Brain microvascular endothelial cell (primary cell): Measurements from ENCODE around the gene BACH1.
A peak's percentile ranks its signal among the peaks of the same experiment; 100 is the strongest.

Experiments used
- DNase-seq: peaks from one replicate; pipeline ENCODE4 v3.0.0-alpha.2; 2020
- H3K27ac ChIP-seq: fragments of 250-450 bp; sonication (Bioruptor Pico); 2 replicates; pipeline ENCODE4 v1.5.1; 2020; ENCODE audit warnings: mild to moderate bottlenecking, moderate library complexity
- H3K27me3 ChIP-seq: fragments of 250-450 bp; sonication (Bioruptor Pico); replicated peaks from 2 replicates; pipeline ENCODE4 v1.5.1; 2020; ENCODE audit warnings: mild to moderate bottlenecking
- H3K36me3 ChIP-seq: fragments of 250-450 bp; sonication (Bioruptor Pico); replicated peaks from 2 replicates; pipeline ENCODE4 v1.5.1; 2020; ENCODE audit warnings: mild to moderate bottlenecking
- H3K4me3 ChIP-seq: 2 replicates; pipeline ENCODE4 v1.5.1; 2011; ENCODE audit warnings: low read depth, mild to moderate bottlenecking, control low read depth, low read length, moderate library complexity
- CTCF ChIP-seq: IDR thresholded peaks from 2 replicates; pipeline ENCODE4 v1.5.1; 2011; ENCODE audit warnings: low read depth, mild to moderate bottlenecking, moderate library complexity, low read length, control low read depth, inconsistent platforms; ENCODE audit errors: missing control alignments
- in situ Hi-C: cut with HindIII; loops from 2 replicates; pipeline ENCODE4 v1.10.0; 2017; ENCODE audit warnings: low sequenced_read_pairs, low pct_ligation_motif_present

BACH1 gene

DNA sequence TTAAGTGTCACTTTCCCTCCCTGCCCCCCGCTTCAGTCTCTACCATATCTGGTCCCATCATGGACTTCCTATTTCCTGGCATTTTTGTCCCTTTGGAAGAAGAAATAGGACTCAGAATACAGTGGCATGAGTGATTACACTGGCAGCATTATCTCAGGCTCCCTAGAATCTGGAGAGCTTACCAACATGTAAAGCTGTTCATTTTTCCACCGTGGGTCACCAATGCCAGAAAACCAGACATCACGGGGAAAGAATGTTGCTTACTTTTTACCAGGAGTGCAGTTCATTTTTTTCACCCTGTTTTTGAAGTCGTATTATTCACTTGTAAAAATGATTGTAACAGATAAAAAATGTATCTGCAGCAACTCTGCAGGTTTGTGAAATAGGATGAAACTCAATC, 44.8 kb downstream of the BACH1 start:
- Histone ChIP-seq H3K4me3 (no peak overlapping the region), H3K27me3 (no peaks in the 10 kb centered on the region), H3K36me3 (no peaks in the 10 kb centered on the region), H3K27ac (peak overlapping the region; percentile 87)
- in situ Hi-C loops, result no loop called here
- TF ChIP-seq CTCF, result no peak
- DNase-seq, result peak; percentile 72

GRCh38 chr21:29346281-29346680, 47.6 kb downstream of the BACH1 start:
- no peak for TF ChIP-seq CTCF
- Histone ChIP-seq H3K27ac (no peak overlapping the region), H3K4me3 (no peak overlapping the region), H3K36me3 (no peaks in the 10 kb centered on the region), H3K27me3 (no peaks in the 10 kb centered on the region)
- in situ Hi-C loops, result no loop called here
- no peak for DNase-seq

- TF ChIP-seq CTCF, result no peak
- Histone ChIP-seq H3K27me3 (no peaks in the 10 kb centered on the region), H3K27ac (no peak overlapping the region), H3K36me3 (no peaks in the 10 kb centered on the region), H3K4me3 (no peak overlapping the region)
- in situ Hi-C loops, result no loop called here
- no peak for DNase-seq
Measured at GRCh38 chr21:29346771-29347170, 48.0 kb downstream of the BACH1 start.

DNA sequence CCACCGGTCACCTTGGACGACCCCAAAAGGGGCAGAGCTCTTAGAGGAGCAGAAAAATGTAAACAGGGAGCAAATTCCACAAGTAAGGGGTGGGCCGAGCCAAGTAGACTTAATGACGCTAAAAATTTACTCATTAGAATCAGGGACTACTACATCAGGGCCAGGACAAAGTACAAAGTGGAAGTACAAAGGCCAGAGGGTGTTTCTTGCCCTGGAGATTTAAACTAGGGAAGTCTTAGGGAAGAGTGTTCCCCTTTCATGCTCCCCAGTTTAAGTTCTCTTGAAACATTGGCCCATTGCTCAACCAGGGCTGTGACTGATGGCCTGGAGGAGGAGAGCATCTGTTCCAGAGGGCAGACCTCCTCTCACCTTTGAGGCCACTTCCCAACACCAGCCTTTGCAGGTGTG, 48.6 kb downstream of the BACH1 start:
- Histone ChIP-seq H3K4me3 (no peak overlapping the region), H3K27me3 (no peaks in the 10 kb centered on the region), H3K36me3 (no peaks in the 10 kb centered on the region), H3K27ac (peak overlapping the region; percentile 63)
- TF ChIP-seq CTCF, result no peak
- in situ Hi-C loops, result no loop called here
- DNase-seq, result no peak

DNA sequence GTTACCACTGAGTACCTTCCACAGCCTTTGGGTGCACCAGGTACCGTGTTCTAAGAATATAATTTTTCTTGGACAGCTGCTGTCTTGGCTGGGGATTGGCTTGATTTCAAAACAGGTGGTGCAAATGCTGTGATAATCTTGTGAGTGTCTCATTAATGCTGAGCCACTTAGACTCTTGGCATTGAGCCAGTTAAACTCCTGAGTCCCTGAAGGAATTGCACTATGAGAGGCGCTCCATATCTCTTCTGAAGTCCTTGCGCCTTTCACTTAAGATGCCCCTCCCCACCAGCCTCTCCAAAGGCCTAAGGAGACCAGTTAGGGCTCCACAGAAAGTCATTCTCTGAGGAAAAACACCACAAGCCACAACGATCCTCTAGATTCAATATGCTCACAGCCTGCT, 51.0 kb downstream of the BACH1 start:
- TF ChIP-seq CTCF, result no peak
- Histone ChIP-seq H3K36me3 (peaks cover 6% of the 10 kb centered on the region), H3K27me3 (no peaks in the 10 kb centered on the region), H3K27ac (peak overlapping the region; percentile 71), H3K4me3 (no peak overlapping the region)
- no peak for DNase-seq
- in situ Hi-C loops, result no loop called here

DNA sequence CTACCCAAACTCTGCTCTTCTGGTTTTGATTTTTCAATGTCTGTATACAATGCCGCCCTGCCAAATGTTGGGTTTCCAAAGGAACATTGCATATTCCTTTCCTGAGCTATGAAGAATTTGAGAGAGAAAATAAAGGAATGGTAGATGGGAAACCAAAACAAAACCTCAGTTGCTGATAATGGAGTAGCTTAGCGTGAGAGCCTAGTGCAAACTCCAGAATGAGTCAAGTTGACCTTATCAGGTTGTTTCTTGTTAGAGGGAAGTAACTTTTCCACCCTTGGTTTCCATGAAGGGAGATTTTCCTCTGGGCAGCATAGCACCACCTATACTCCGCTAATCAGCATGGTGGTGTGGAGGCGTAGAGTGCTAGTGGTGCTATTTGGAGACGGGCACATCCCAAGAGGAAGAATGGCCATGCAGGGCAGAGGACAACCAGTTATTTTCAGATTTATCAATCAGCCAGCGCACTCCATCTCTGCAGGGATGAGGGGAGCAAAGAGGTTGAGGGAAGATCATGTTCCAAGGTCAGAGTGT, 51.6 kb downstream of the BACH1 start:
- DNase-seq, result peak; percentile 63
- peak overlapping the region; percentile 71 for H3K27ac ChIP-seq
- peaks cover 9% of the 10 kb centered on the region for H3K36me3 ChIP-seq
- no peaks in the 10 kb centered on the region for H3K27me3 ChIP-seq
- no peak for TF ChIP-seq CTCF
- no peak overlapping the region for H3K4me3 ChIP-seq
- in situ Hi-C loops, result no loop called here
